WTC11 (cell line): ENCODE measurements around the gene ADGRL1. TPM values are rescaled to one million over a fixed set of nuclear protein-coding genes. Genes with fewer than 3 reads are reported as not detected.

Source experiments
- ATAC-seq: fragments of 200-7000 bp; cut with Tn5 transposase; 2 replicates; pipeline ENCODE4 v1.10.0; 2021; ENCODE audit warnings: mild to moderate bottlenecking, moderate library complexity
- CTCF ChIA-PET: fragments of 300-600 bp; sonication (Branson Sonifier 250); formaldehyde crosslinking; loops from one replicate; lab custom pipeline; 2021; ENCODE audit warnings: antibody characterized with exemption; lab: Charles Lee
- POLR2A ChIA-PET: fragments of 350-600 bp; sonication (Branson Sonifier 250); formaldehyde crosslinking; loops from one replicate; lab custom pipeline; 2021; ENCODE audit warnings: antibody characterized with exemption; lab: Charles Lee
- DNase-seq: peaks from one replicate; pipeline ENCODE4 v3.0.0; 2021; ENCODE audit warnings: low spot score
- H3K27ac Mint-ChIP-seq: 2 replicates; pipeline ENCODE4 v1.8.0; 2021; ENCODE audit warnings: mixed read lengths
- H3K27me3 Mint-ChIP-seq: 2 replicates; pipeline ENCODE4 v1.8.0; 2021; ENCODE audit warnings: low read depth, mild to moderate bottlenecking, moderate library complexity, mixed read lengths
- H3K36me3 Mint-ChIP-seq: 2 replicates; pipeline ENCODE4 v1.8.0; 2021; ENCODE audit warnings: mixed read lengths
- H3K4me1 Mint-ChIP-seq: 2 replicates; pipeline ENCODE4 v1.8.0; 2022; ENCODE audit warnings: mixed read lengths
- H3K4me3 Mint-ChIP-seq: 2 replicates; pipeline ENCODE4 v1.8.0; 2021; ENCODE audit warnings: mild to moderate bottlenecking, moderate library complexity, mixed read lengths
- H3K9me3 Mint-ChIP-seq: 2 replicates; pipeline ENCODE4 v1.8.0; 2021; ENCODE audit warnings: mixed read lengths
- AR ChIP-seq: fragments of 250-450 bp; sonication (Bioruptor Pico); IDR thresholded peaks from 2 replicates; pipeline ENCODE4 v1.9.0; 2021; ENCODE audit warnings: mild to moderate bottlenecking
- CBFB ChIP-seq: sonication (generic); formaldehyde crosslinking; IDR thresholded peaks from 2 replicates; pipeline ENCODE4 v1.8.1; 2022; ENCODE audit warnings: mild to moderate bottlenecking, low read depth, missing genetic modification reagents
- CTCF ChIP-seq: fragments of 200-600 bp; IDR thresholded peaks from 2 replicates; pipeline ENCODE4 v1.8.0; 2022; ENCODE audit warnings: antibody characterized with exemption
- E2F4 ChIP-seq: sonication (generic); formaldehyde crosslinking; IDR thresholded peaks from 2 replicates; pipeline ENCODE4 v1.8.1; 2022; ENCODE audit warnings: low read depth, mild to moderate bottlenecking, moderate library complexity, missing genetic modification reagents, borderline replicate concordance
- JUN ChIP-seq: sonication (generic); formaldehyde crosslinking; IDR thresholded peaks from 2 replicates; pipeline ENCODE4 v1.8.0; 2023; ENCODE audit warnings: mild to moderate bottlenecking, missing genetic modification reagents
- KAT7 ChIP-seq: sonication (generic); formaldehyde crosslinking; IDR thresholded peaks from 2 replicates; pipeline ENCODE4 v1.8.1; 2023; ENCODE audit warnings: missing genetic modification reagents, mild to moderate bottlenecking, borderline replicate concordance
- MAX ChIP-seq: sonication (generic); formaldehyde crosslinking; IDR thresholded peaks from 2 replicates; pipeline ENCODE4 v1.8.0; 2022; ENCODE audit warnings: mild to moderate bottlenecking, missing genetic modification reagents
- NFATC4 ChIP-seq: fragments of 250-450 bp; sonication (Bioruptor Pico); IDR thresholded peaks from 2 replicates; pipeline ENCODE4 v1.9.0; 2021; ENCODE audit warnings: mild to moderate bottlenecking
- PRDM15 ChIP-seq: sonication (generic); formaldehyde crosslinking; IDR thresholded peaks from 2 replicates; pipeline ENCODE4 v1.8.0; 2022; ENCODE audit warnings: missing genetic modification reagents
- PREB ChIP-seq: sonication (generic); formaldehyde crosslinking; IDR thresholded peaks from 2 replicates; pipeline ENCODE4 v1.8.1; 2022; ENCODE audit warnings: mild to moderate bottlenecking, missing genetic modification reagents, moderate library complexity, borderline replicate concordance
- PRRX2 ChIP-seq: fragments of 250-450 bp; sonication (Bioruptor Pico); IDR thresholded peaks from 2 replicates; pipeline ENCODE4 v1.8.0; 2021; ENCODE audit warnings: mild to moderate bottlenecking
- RORB ChIP-seq: fragments of 250-450 bp; sonication (Bioruptor Pico); IDR thresholded peaks from 2 replicates; pipeline ENCODE4 v1.9.0; 2021; ENCODE audit warnings: mild to moderate bottlenecking
- ZMAT4 ChIP-seq: fragments of 250-450 bp; sonication (Bioruptor Pico); IDR thresholded peaks from 2 replicates; pipeline ENCODE4 v1.9.0; 2021; ENCODE audit warnings: mild to moderate bottlenecking
- ZNF425 ChIP-seq: fragments of 250-450 bp; sonication (Bioruptor Pico); conservative IDR thresholded peaks from 2 replicates; pipeline ENCODE4 v1.9.0; 2021; ENCODE audit warnings: mild to moderate bottlenecking
- ZNF671 ChIP-seq: fragments of 250-450 bp; sonication (Bioruptor Pico); IDR thresholded peaks from 2 replicates; pipeline ENCODE4 v1.8.0; 2021; ENCODE audit warnings: mild to moderate bottlenecking
- total RNA-seq: library from RNA; stranded (reverse); gene quantifications from 3 replicates; pipeline ENCODE4 v1.2.3, GENCODE V29; 2021

The ADGRL1 gene
- total RNA-seq, 1 experiment from 2014 or later: 128 TPM

GRCh38 chr19:14135355-14135754 lies 70.6 kb downstream of the ADGRL1 start (continued):
- TF ChIP-seq ZNF425 (CRISPR knock-in tag) (no peak), PRRX2 (CRISPR knock-in tag) (no peak), KAT7 (no peak), CTCF (no peak), MAX (CRISPR knock-in tag) (no peak), NFATC4 (no peak), PRDM15 (CRISPR knock-in tag) (no peak), RORB (CRISPR knock-in tag) (no peak), CBFB (CRISPR knock-in tag) (no peak)
- TF ChIP-seq, all 79 proteins: peak for 0

- Mint-ChIP-seq H3K4me3 (no peak overlapping the region), H3K9me3 (no peaks in the 10 kb centered on the region), H3K4me1 (no peaks in the 10 kb centered on the region), H3K27ac (no peak overlapping the region), H3K27me3 (peaks cover 11% of the 10 kb centered on the region; the same call in 1 of the 2 replicates), H3K36me3 (peaks cover 39% of the 10 kb centered on the region)
- DNase-seq (no peak), ATAC-seq (no peak)
- ChIA-PET CTCF (interaction anchor here (1.6 kb wide), 1 partner anchor 9 kb away, joined by 3 read pairs; the partner anchor contains the start of gene ASF1B), POLR2A (interaction anchor here (0.7 kb wide), 1 partner anchor 175 kb away, joined by 3 read pairs; no protein-coding TSS in a partner anchor)
- TF ChIP-seq JUN (CRISPR knock-in tag): no peak
- no peak for TF ChIP-seq PREB (CRISPR knock-in tag)
- TF ChIP-seq E2F4: no peak
- TF ChIP-seq ZMAT4 (CRISPR knock-in tag): no peak
- TF ChIP-seq ZNF671 (CRISPR knock-in tag): no peak
- no peak for TF ChIP-seq AR (CRISPR knock-in tag)
Observed at GRCh38 chr19:14127929-14128509, 78.0 kb downstream of the ADGRL1 start.
